GM08714 (cell line): ENCODE data around the gene TRPM3.

ENCODE experiments used
- H3K4me3 ChIP-seq: fragments of 200-500 bp; sonication (Bioruptor generic); 2 replicates; pipeline ENCODE4 v1.5.1; 2014; ENCODE audit warnings: mild to moderate bottlenecking, low read length, inconsistent platforms
- ZNF274 ChIP-seq: IDR thresholded peaks from 2 replicates; pipeline ENCODE4 v1.6.1; 2012; ENCODE audit warnings: mild to moderate bottlenecking, low read depth, low read length

The TRPM3 gene

GRCh38 chr9:70701163-70701562 is 420.3 kb downstream of the TRPM3 start:
- H3K4me3 ChIP-seq, result no peak overlapping the region
- no peak for TF ChIP-seq ZNF274

DNA sequence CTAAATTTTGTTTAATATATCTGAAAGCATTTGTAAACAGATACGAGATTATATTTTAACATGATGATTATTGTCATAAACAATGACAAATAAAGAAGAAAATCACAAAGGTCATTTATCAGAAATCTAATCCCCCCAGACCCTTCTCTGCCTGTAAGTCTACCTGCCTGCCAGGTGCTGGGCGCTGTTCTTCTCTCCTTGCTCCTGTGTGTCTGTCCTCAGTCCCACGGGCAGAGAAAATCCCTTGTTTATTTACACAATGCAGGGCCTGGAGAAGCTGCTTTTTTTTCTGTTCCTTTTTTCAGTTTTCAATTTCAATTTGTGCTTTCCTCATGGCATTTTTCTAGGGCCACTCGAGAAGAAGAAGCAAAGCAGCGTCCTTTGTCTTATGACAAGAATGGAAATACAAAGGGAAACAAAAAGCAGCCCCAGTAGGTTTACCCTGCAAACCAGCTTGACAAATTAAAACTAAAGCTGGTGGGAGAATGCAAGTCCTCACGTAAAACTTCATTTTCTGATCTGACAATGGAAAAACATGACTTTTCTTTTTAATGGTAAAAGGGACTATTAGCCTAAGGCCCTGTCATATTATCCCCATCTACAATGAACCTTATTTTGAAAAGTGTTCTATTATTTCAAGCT is 424.6 kb downstream of the TRPM3 start:
- no peak for TF ChIP-seq ZNF274
- no peak overlapping the region for H3K4me3 ChIP-seq

DNA sequence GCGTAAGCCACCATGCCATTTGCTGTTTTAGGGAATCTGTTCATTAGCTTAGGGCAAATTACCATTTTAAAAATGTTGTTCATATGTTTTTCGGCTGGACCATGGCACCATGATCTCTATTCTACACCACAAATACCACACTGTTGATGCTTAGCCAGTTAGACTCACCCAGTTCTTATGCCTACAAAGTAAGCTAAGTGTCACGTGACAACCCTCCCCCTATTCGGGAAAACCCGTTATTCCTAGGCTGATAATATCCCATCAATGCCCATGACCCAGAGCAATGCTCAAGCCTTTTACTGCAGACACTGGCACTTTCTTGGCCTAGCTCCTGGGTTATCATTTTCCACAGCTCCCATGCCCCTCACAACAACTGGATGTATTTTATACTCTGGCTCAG is 426.7 kb downstream of the TRPM3 start:
- H3K4me3 ChIP-seq, result no peak overlapping the region
- TF ChIP-seq ZNF274, result no peak

DNA sequence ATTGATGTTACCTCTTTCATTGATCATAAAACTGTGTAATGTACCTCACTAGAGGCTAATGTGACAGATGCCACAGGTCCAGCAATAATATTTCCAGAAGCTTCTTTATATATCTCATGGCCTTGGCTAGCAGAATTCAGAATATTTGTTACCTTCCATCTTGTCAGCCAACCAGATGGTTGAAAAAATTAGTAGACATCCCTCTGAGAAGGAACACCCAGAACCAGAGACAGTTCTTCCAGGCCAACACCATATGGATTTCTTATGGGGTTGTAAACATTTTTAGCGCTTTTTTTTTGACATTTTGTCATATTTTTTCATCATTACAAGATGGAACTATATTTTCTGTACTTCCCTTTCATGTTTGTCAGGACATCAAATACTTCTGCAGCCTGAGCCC is 428.2 kb downstream of the TRPM3 start:
- no peak overlapping the region for H3K4me3 ChIP-seq
- no peak for TF ChIP-seq ZNF274

GRCh38 chr9:70692431-70692830 is 429.0 kb downstream of the TRPM3 start:
- no peak overlapping the region for H3K4me3 ChIP-seq
- TF ChIP-seq ZNF274, result no peak

GRCh38 chr9:70688704-70689103 is 432.7 kb downstream of the TRPM3 start:
- TF ChIP-seq ZNF274, result no peak
- H3K4me3 ChIP-seq, result no peak overlapping the region

GRCh38 chr9:70683841-70684240 is 437.6 kb downstream of the TRPM3 start:
- H3K4me3 ChIP-seq, result no peak overlapping the region
- TF ChIP-seq ZNF274, result no peak

DNA sequence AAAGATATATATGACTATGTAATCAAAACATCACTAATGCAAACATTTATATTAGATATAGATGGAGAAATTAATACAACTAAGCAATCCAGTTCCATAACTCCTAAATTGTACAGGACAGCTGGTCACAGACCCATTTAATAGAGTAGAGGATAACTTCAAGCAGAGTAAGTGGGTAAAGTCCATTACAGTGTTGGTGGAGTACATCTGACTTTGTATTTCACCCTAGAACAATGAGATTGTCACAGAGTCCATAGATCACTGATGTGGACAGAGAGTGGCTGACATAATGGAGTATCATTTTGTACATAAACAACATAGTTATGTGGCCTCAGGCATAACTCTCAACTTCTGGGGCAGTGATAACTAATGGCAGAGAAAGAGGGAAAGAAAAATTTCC is 439.1 kb downstream of the TRPM3 start:
- no peak for TF ChIP-seq ZNF274
- no peak overlapping the region for H3K4me3 ChIP-seq

DNA sequence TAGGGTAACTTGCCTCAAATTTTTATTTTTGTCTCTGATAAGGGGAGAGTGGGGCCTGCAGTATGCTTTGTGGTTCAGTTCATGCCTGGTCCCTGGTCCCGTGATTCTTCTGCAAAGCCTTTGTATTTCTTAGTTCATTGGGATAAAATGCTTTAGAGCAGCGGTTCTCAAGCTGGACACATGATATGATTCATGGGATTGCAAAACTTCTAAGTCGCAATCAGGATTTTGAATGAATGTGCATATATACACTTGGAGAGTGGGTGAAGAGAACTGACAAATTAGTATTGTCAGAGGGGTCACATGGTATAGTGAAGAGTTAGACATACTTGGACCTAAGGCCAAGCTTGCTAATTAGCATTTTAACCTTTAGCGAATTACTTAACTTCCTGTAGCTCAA is 441.6 kb downstream of the TRPM3 start:
- no peak overlapping the region for H3K4me3 ChIP-seq
- TF ChIP-seq ZNF274, result no peak

DNA sequence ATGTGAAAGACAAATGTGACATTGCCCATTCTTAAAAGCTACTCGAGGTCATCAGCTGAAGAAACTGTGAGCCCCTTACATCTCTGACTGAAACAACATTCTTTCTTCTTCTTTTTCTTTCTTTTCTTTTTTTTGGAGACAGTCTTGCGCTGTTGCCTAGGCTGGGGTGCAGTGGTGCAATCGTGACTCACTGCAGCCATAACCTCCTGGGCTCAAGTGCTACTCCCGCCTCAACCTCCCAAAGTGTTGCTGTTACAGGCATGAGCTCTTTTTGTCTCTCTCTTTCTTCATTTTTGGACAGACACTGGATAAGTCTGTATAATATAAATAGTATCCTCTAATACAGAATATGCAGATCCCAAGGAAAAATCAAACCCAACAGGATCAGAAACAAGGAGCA is 443.3 kb downstream of the TRPM3 start:
- TF ChIP-seq ZNF274, result no peak
- no peak overlapping the region for H3K4me3 ChIP-seq

DNA sequence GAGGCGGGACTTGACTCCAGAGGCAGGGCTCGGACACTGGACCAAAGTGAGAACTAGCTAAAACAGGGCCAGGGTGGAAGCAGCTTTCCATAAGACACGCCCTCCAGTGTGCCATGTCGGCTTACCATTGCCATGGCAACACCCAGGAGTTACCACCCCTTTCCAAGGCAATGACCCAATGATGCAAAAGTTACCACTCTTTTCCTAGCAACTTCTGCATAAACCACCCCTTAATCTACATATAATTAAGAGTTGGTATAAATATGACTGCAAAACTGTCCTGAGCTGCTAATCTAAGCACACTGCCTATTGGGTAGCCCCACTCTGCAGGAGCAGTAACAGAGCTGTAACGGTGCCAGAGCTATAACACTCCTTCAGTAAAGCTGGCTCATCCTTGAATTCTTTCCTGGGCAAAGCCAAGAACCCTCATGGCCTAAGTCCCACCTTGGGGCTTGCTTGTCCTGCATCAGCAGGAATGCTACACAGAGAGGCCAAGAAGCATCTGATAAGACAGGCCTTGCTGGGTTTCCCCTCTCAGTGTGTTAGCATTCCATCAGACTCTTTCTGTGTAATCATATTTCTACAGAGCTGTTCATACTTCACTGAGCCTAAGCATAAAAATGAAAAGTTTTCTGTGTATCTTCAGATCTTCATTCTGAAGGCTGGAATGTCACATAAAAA is 444.2 kb downstream of the TRPM3 start:
- H3K4me3 ChIP-seq, result no peak overlapping the region
- TF ChIP-seq ZNF274, result no peak

- no peak for TF ChIP-seq ZNF274
- no peak overlapping the region for H3K4me3 ChIP-seq
These were observed 445.5 kb downstream of the TRPM3 start for GRCh38 chr9:70675868-70676370.

- no peak overlapping the region for H3K4me3 ChIP-seq
- no peak for TF ChIP-seq ZNF274
These were observed 447.6 kb downstream of the TRPM3 start for GRCh38 chr9:70673844-70674243.

- TF ChIP-seq ZNF274, result no peak
- H3K4me3 ChIP-seq, result no peak overlapping the region
These were observed 449.2 kb downstream of the TRPM3 start for GRCh38 chr9:70672161-70672649.

GRCh38 chr9:70668751-70669150 is 452.7 kb downstream of the TRPM3 start:
- no peak overlapping the region for H3K4me3 ChIP-seq
- no peak for TF ChIP-seq ZNF274
